ENCODE measurements around the gene VAV2. TPM values are rescaled to one million over a fixed set of nuclear protein-coding genes. Genes with fewer than 3 reads are reported as not detected.

The VAV2 gene
- total RNA-seq, 4 donors from 2014 or later = 4.7 to 42.2 (median 15.8) TPM

DNA sequence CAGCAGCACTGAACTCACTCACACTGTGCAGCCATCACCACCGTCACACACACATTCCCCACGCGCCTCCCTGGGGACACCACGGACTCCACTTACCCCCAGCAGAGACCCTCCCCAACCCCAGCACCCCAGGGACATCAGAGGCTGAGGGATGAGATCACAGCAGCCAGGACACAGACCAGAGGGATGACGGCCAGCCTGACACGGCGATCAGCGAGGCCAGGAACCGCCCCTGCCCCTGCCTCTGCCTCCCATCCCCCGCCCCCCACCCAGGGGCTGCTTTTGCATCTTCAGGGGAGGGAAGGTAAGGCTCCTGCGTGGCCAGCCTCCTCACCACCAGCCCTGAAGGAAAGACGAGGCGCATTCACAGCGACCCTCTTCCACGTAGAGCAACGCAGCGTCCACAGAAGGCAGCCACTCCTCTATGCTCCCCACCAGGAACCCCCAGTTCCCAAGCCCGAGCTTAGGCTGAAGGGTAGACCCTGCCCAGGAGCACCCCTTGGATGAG is 104.5 kb downstream of the VAV2 start:
- TF ChIP-seq CTCF (IDR thresholded peaks at IDR 0.05) = no peak
- no peak for TF ChIP-seq POLR2A (IDR thresholded peaks at IDR 0.05)

GRCh38 chr9:133886563-133887501 is 105.3 kb downstream of the VAV2 start:
- Histone ChIP-seq H3K27me3 (no peaks in the 10 kb centered on the region), H3K36me3 (no peaks in the 10 kb centered on the region), H3K9me3 (no peaks in the 10 kb centered on the region), H3K4me3 (no peak overlapping the region), H3K4me1 (no peaks in the 10 kb centered on the region), H3K27ac (no peak overlapping the region)
- intact Hi-C loops (cut with DNase I; ENCODE audit: low total_unique reads) = no loop called here
- TF ChIP-seq CTCF (IDR thresholded peaks at IDR 0.05) (no peak), POLR2A (IDR thresholded peaks at IDR 0.05) (no peak)
- DNase-seq = no peak

More for the DNA sequence above, 104.5 kb downstream of the VAV2 start:
- intact Hi-C loops (cut with DNase I; ENCODE audit: low total_unique reads) = no loop called here
- H3K36me3 ChIP-seq = no peaks in the 10 kb centered on the region
- H3K27ac ChIP-seq = no peak overlapping the region
- no peak for DNase-seq
- H3K4me1 ChIP-seq = no peaks in the 10 kb centered on the region
- H3K4me3 ChIP-seq = no peak overlapping the region
- H3K27me3 ChIP-seq = no peaks in the 10 kb centered on the region
- no peaks in the 10 kb centered on the region for H3K9me3 ChIP-seq

GRCh38 chr9:133884907-133885744 is 107.0 kb downstream of the VAV2 start:
- Histone ChIP-seq H3K27me3 (no peaks in the 10 kb centered on the region), H3K4me1 (no peaks in the 10 kb centered on the region), H3K36me3 (no peaks in the 10 kb centered on the region), H3K9me3 (no peaks in the 10 kb centered on the region), H3K27ac (no peak overlapping the region), H3K4me3 (no peak overlapping the region)
- no peak for TF ChIP-seq CTCF (IDR thresholded peaks at IDR 0.05)
- TF ChIP-seq POLR2A (IDR thresholded peaks at IDR 0.05) = no peak
- no peak for DNase-seq
- intact Hi-C loops (cut with DNase I; ENCODE audit: low total_unique reads) = no loop called here

GRCh38 chr9:133882849-133883755 is 109.0 kb downstream of the VAV2 start:
- Histone ChIP-seq H3K9me3 (no peaks in the 10 kb centered on the region), H3K4me3 (no peak overlapping the region), H3K4me1 (no peaks in the 10 kb centered on the region), H3K27ac (no peak overlapping the region), H3K36me3 (no peaks in the 10 kb centered on the region), H3K27me3 (no peaks in the 10 kb centered on the region)
- intact Hi-C loops (cut with DNase I; ENCODE audit: low total_unique reads) = no loop called here
- no peak for DNase-seq
- TF ChIP-seq CTCF (IDR thresholded peaks at IDR 0.05) = no peak
- no peak for TF ChIP-seq POLR2A (IDR thresholded peaks at IDR 0.05)

All from uterus (tissue), 4 donors.